DMS153 (cell line): ENCODE measurements around the gene NOS1AP.

Source experiments
- DNase-seq: peaks from one replicate; lab custom pipeline; 2025; lab: John Stamatoyannopoulos, UW

The NOS1AP gene

GRCh38 chr1:162367772-162368171 lies 298.3 kb downstream of the NOS1AP start:
- no peak for DNase-seq

- no peak for DNase-seq
These were observed 299.0 kb downstream of the NOS1AP start for GRCh38 chr1:162368451-162368850.

DNA sequence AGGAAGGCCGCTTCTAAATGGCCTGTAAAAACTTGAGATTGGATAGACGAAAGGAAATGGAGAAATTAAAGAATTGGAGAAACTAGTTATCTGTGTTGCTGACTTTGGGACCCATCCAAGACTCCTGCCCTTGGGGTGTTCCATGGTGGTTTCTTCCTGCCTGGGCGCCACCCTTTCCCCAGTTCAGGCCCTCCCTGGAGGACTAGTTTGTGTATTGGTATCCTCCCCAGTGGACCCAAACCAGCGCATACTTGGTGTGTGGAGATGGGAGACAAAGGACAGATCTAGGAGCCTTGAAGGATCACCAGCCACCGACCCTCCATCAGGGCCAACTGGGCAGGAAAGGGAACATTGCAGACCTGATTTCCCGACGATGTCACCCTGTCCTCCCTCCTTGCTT lies 300.1 kb downstream of the NOS1AP start:
- DNase-seq, result no peak

DNA sequence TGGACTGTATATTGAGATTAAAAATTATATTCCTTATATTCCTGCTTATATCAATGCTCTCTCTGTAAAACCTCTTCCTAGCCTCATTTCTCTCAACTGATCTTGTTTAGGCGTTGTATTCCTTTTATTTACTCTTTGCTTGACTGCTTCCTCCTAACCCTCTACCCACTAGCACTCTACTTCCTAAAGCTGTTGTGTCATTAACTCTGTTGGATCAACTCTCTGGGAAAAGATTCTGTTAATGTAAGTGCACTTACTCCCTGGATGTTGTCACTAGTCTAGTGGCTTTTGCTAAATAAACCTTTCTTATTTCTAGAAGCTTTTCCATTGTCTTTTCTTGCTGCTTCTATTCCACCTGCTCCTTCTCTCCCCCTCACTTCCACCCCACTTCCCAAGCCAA lies 300.7 kb downstream of the NOS1AP start:
- DNase-seq, result no peak

- no peak for DNase-seq
These were observed 301.2 kb downstream of the NOS1AP start for GRCh38 chr1:162370721-162371120.

- DNase-seq, result no peak
These were observed 302.1 kb downstream of the NOS1AP start for GRCh38 chr1:162371611-162372010.

DNA sequence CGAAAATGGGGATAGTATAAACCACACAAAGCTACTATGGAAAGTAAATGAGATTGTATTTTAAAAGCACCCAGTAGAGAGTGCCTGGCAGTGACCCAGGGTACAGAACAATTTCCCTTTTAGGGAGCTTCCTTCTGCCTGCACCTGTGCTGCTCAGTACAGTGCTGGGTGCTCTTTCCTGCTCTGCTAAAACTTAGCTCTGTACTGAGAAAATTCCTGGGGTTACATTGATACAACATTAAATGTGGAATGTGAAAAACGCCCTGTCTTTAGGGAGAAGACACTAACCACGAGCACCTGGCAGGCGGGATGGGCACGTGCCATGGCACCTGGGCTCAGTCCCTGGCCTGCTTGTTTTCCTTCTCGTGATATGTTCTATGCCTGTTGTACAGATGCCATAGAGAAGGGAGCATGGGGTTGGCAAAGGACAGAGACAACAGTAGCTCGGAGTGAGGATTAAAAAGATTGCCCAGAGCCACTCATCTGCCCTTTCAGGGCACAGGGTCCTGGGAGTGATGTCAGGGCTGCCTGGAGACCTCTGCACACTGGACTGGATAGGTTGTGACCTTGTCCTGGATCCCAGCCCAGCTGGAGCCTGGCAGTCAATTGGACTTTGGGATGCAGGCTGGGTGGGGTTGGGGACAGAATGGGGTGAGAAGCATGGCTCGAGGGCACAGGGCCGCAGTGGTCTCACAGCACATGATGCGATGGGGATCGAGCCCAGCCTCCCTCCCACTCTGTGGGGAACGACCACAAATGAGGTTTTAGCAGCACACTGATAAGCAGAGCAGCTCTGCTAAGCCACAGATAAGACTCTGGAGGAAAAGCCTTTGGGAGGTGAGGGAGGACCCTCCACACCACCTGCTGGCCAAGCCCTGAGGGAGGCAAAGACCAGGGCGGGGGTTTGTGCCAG lies 302.9 kb downstream of the NOS1AP start:
- DNase-seq, result no peak

DNA sequence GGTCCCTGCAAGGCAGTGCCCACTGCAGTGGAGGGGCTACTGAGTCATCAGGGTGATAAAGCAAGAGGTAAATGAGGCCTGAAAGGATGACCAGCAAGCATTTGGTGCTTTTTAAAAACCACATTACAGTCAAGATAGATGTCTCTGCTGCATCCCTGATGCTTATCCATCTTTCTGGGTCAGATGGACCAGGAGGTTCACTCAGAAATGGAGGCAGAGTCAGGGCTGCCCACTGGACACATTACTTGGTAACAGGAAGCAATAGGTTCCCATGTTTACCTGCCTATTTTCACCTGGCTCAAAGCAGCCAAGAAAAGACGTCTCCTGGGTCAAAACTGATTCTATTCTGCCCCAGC lies 303.6 kb downstream of the NOS1AP start:
- no peak for DNase-seq

- no peak for DNase-seq
These were observed 304.2 kb downstream of the NOS1AP start for GRCh38 chr1:162373541-162374260.

DNA sequence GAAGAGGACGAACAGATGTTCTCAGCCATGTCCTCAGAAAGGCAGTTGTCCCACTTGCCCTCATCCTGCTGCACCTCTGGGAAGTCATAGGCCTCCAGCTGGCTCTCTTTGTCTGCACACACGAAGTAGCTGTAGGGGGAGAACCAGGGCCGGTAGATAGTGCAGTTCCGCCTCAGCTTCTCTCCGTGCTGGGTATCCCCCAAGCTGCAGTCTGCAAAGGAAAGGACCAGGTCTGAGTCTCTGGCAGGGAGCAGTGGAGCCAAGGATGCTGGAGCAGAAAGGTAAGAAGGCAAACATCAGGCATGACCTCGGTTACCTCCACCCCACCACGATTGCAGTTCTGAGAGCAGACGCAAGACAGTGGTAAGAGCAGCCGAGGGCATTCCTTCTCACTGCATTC lies 304.9 kb downstream of the NOS1AP start:
- DNase-seq, result no peak

GRCh38 chr1:162375463-162375862 lies 306.0 kb downstream of the NOS1AP start:
- DNase-seq, result no peak

- no peak for DNase-seq
These were observed 307.2 kb downstream of the NOS1AP start, which contains the start of gene SPATA46 for GRCh38 chr1:162376691-162377090. Gene SPATA46 (minus strand): TSS chr1:162376854. CDS start chr1:162376790, 64 bp downstream.

DNA sequence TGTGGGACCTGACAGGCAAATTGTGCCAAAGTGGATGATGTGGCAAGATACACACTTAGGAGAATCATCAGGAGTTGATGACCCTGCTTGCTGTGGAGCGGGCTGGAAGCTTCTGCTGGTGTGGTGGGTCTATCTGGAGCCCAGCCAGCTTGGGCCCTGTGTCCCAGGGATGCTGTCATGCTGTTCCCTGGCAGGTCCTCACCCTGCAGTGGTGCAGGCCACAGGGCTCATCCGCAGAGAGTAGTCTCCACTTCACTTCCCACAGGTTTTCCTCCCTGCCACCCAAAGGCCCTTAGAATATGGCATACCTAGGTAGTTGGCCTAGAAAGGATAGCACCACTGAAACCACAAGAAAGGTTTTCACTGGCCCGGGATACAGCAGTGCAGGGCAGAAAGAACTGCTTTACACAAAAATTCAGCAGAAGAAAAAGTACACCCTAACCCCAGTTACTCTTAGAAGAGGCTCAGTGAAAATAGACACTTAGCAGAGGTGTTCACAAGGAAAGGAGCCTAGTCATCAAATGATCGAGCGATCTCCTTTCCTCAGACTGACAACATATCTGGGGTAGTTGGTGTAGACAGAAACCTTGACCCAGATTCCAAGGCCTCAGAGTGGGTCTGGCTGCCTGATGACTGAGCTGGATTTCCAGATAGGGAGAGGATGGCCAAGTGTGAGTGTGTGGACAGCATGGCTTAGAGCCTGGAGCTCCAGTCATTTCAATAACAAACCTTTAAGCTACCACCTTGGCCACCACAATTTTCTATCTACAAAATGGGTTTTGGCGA lies 310.8 kb downstream of the NOS1AP start:
- DNase-seq, result no peak

DNA sequence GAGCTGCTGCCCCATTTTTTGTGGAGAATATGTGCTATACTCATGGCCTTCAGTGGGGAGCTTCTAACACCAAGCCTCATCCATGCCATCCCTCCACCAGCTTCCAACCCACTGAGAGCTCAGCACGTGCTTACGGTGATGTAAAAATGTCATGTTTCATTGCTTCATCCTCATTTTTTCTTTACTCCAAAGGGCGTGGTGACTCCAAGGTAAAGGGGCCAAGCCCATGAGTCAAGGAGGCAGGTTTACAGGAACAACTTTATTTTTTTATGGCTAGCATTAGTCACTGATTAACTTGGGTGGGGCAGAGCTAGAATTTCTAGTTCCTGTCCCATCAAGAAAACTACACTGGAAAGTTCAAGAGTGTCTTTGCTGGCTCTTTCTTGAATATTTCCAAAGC lies 311.9 kb downstream of the NOS1AP start, which contains the start of gene C1orf226:
Gene C1orf226, plus strand, starts transcription at position 346 of the 400 bp plus-strand sequence. CDS start 174 bp downstream, outside the sequence.
- DNase-seq, result no peak

DNA sequence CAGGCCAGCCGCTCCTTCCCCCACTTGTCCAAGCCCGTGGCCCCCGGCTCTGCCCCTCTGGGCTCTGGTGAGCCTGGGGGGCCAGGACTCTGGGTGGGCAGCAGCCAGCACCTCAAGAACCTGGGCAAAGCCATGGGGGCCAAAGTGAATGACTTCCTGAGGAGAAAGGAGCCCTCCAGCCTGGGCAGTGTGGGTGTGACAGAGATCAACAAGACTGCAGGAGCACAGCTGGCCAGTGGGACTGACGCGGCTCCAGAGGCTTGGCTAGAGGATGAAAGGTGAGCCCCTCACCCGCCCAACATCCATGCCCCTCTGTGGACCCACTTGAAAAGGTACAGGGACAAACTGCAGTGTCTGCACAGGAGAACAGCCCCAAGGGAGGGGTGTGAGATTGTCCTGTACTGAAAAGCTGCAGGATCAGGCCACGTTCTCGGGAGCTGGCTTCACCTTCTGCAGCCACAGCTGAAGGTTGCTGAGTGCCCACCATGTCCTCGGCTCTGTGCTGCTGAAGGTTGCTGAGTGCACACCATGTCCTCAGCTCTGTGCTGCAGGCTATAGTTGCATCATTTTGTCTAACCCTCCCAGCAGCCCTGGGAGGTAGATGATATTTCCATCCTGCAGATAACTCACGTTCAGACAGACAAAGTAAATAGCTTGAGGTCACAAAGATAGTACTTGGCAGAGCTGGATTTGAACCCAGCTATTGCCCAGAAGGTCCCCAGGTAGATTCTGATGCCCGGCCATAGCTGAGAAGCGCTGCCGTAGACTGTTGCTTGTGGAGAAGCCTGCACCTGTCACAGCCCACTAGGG lies 312.7 kb downstream of the NOS1AP start:
- no peak for DNase-seq

- no peak for DNase-seq
These were observed 313.6 kb downstream of the NOS1AP start for GRCh38 chr1:162383091-162383490.

DNA sequence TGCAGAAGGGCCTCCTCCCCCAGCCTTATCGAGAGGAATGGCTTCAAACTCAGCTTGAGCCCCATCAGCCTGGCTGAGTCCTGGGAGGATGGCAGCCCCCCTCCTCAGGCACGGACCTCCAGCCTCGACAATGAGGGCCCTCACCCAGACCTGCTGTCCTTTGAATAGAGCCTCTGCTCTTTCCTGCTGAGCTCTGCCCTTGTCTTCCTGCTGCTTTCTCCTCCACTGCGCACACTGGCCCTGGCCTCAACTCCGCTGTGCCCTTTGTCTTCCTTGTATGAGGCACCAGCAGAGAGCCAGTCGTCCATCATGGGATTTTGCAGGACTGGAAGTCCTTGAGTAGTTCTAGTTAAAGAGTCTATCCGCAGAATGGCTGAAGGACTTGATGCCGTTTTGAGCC lies 314.0 kb downstream of the NOS1AP start:
- no peak for DNase-seq

DNA sequence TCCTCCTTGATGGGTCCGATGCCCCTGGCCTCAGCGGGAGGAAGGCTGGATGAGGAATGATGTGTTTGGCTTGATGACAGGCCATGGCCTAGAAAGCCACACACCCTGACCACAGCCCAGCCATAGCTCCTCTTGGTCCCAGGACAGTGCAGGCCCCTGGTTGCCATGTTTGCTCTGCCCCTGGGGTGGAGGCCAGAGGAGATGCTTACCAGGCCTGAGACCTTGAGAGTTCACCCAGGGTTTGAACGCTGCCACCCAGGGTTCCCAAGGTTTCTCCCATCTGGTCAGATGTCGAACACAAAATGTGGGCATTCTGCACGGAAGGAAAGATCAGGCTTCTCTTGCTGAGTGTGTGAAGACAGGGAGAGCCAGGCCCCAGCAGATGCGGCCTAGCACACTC lies 314.6 kb downstream of the NOS1AP start:
- no peak for DNase-seq

DNA sequence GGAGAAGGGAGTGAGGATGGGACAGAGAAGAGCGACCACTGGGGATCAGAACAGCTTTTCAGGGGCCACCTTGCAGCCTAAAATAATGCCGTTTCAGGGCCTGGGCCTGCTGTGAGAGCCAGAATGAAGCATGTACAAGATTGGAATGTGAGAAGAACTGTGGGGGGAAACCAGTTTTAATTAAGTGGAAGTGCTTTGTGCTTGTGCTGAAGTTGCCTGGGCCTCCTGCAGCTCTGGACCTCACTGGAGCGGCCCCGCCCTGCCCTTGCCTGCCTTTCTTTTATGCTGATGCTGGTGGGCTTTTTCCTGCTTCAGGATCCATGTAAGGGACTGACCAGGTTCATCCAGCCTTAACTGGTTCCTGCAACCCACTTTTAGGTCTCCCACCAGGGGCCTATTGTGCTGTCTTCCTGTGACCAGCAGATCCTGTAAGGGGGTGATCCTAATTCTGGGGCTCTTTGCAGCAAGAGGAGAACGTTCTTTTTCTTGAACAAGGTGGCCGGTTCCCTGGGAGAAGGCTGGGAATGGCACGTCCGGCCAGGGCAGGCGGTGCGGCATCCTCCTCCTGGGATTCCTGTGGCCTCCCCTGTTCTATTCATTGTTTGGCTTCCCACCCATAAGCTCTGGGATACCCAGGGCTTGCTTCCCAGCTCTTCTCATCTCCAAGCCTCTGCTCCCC lies 315.2 kb downstream of the NOS1AP start:
- DNase-seq, result no peak

DNA sequence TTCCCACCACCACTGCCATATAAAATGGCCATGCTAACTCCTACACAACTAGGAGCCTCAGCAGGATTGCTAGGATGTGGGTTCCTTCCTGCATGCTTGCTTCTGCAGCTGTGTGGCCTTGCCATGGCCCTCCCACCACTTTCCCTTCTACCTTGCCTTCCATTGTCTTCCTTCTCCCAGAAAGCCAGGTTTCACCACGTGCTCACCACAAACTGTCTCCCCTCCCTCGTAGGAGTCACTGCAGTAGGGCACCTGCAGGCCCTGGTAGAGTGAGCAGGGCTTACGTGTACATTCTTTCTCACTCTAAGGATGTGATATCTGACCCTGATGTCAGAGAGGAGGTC lies 315.8 kb downstream of the NOS1AP start:
- DNase-seq, result no peak

DNA sequence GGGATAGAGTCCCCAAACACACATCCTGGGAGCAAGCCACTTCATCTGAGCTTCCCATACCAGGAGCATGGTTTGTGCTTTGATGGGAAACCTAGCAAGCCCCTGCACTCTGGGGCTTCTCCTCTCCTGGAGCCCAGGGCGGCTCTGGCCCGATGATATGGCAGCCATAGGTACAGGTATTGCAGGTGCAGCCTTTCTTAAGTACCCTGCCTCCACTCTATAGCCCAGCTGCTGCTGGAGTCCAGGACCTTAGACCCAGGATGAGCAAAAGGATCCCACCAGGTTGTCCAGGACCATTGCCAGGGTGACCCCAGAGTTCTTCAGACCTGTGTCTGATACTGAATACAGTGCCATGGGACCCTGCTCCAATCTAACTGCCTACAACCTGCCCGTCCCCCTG lies 316.2 kb downstream of the NOS1AP start:
- DNase-seq, result no peak
